ENCODE results near the gene GAS2L2.
"Not testable (repeated sequence)": the region's sequence is repeated elsewhere in the genome, so short reads cannot be mapped to it uniquely, and the experiment has no call there.

Gene GAS2L2

DNA sequence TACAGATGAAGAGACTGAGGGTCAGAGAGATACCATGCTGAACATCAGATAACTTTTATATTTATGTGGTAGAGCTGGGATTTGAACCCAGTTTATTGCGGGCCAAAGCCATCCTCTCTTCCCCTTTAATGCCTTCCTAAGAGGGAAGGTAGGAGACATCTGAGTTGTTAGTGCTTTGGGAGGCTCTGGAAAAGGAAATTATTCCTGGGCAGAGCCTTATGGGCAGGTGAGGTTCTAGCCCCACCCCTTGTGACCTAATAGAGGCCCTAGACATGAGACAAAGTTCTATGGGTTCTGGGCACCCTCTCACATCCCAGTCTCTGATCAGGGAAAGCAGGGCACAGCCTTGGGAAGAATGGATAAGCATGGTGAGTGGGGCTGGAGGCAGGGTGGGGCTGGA is 7.5 kb upstream of the GAS2L2 start, which contains the start of gene C17orf50:
Gene C17orf50 (plus strand): TSS at position 301 of the 400 bp plus-strand sequence. CDS start 55 bp downstream, at position 356.
- TF ChIP-seq, protein P1, sequence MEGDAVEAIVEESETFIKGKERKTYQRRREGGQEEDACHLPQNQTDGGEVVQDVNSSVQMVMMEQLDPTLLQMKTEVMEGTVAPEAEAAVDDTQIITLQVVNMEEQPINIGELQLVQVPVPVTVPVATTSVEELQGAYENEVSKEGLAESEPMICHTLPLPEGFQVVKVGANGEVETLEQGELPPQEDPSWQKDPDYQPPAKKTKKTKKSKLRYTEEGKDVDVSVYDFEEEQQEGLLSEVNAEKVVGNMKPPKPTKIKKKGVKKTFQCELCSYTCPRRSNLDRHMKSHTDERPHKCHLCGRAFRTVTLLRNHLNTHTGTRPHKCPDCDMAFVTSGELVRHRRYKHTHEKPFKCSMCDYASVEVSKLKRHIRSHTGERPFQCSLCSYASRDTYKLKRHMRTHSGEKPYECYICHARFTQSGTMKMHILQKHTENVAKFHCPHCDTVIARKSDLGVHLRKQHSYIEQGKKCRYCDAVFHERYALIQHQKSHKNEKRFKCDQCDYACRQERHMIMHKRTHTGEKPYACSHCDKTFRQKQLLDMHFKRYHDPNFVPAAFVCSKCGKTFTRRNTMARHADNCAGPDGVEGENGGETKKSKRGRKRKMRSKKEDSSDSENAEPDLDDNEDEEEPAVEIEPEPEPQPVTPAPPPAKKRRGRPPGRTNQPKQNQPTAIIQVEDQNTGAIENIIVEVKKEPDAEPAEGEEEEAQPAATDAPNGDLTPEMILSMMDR (IDR thresholded peaks at IDR 0.05; ENCODE audit: low read depth, low read length, missing control alignments), result no peak
- Histone ChIP-seq H3K4me3 (ENCODE audit: low read depth, low read length) (no peak within 1 kb of the TSS), H3K27ac (no peak within 1 kb of the TSS), H3K36me3 (replicated peaks) (no peaks in the 10 kb centered on the region), H3K27me3 (replicated peaks) (no peaks in the 10 kb centered on the region)
- DNase-seq, result no peak
- in situ Hi-C loops (cut with HindIII; ENCODE audit: low pct_ligation_motif_present, low sequenced_read_pairs), result no loop called here

DNA sequence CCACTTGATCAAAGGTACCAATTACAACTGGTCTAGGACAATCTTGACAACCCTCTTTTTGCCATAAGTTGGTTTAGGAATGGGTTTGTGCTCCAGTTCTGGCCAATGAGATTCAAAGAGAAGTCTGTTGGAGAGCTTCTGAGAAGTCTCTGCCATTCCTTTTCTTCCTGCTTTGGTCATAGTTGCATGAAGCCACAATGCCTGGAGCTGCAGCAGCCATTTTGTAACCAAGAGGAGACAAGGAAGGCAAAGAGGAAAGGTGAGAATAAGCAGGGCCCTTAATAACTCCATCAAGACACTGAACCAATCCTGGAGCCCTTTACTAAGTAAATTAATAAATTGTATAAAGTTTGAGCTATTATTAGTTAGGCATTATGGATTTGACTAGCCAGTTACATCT is 4.2 kb upstream of the GAS2L2 start:
- in situ Hi-C loops (cut with HindIII; ENCODE audit: low pct_ligation_motif_present, low sequenced_read_pairs), result no loop called here
- no peak for DNase-seq
- H3K36me3 ChIP-seq (replicated peaks), result no peaks in the 10 kb centered on the region

DNA sequence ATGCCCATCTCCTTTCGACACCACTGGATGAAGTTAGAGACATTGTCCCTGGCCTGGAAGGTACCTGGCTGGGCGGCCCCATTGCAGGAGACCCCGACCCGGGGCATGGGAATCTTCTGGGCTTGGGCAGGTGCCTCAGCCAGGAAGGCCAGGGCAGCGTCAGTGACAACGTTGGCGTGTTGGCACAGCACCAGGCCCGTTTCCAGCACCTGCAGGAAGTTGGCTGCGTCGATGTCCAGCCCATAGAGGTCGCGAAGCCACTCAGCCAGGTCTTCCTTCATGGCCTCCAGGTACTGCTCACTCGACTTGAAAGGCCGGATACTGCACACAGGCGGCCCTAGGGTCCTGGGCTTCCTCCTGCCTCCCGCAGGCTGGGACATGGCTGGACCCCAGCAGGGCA is 568 bp downstream of the GAS2L2 start:
- Histone ChIP-seq H3K27me3 (replicated peaks) (peaks cover 27% of the 10 kb centered on the region), H3K27ac (no peak overlapping the region), H3K36me3 (replicated peaks) (no peaks in the 10 kb centered on the region), H3K4me3 (ENCODE audit: low read depth, low read length) (no peak overlapping the region)
- TF ChIP-seq, protein P1 (IDR thresholded peaks at IDR 0.05; ENCODE audit: low read depth, low read length, missing control alignments), result no peak
- in situ Hi-C loops (cut with HindIII; ENCODE audit: low pct_ligation_motif_present, low sequenced_read_pairs), result no loop called here
- no peak for DNase-seq

More for the DNA sequence above, 4.2 kb upstream of the GAS2L2 start:
- TF ChIP-seq, protein P1 (IDR thresholded peaks at IDR 0.05; ENCODE audit: low read depth, low read length, missing control alignments), result no peak
- Histone ChIP-seq H3K4me3 (ENCODE audit: low read depth, low read length) (no peak overlapping the region), H3K27ac (no peak overlapping the region), H3K27me3 (replicated peaks) (peaks cover 3% of the 10 kb centered on the region)

DNA sequence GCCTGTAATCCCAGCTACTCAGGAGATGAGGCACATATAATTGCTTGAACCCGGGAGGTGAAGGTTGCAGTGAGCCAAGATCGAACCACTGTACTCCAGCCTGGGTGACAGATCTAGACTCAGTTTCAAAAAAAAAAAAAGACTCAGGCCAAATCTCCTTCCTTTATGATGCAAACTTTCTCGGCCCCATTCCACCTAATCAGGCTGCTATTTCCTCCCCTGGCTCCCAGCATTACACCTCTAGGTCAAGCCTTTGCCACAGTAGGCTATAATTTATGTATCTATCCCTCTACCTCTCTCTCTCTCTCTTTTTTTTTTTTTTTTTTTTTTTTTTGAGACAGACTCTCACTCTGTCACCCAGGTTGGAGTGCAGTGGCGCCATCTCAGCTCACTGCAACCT is 1.5 kb downstream of the GAS2L2 start:
- H3K27me3 ChIP-seq (replicated peaks), result peaks cover 27% of the 10 kb centered on the region
- not testable (repeated sequence) for H3K4me3 ChIP-seq (ENCODE audit: low read depth, low read length)

DNA sequence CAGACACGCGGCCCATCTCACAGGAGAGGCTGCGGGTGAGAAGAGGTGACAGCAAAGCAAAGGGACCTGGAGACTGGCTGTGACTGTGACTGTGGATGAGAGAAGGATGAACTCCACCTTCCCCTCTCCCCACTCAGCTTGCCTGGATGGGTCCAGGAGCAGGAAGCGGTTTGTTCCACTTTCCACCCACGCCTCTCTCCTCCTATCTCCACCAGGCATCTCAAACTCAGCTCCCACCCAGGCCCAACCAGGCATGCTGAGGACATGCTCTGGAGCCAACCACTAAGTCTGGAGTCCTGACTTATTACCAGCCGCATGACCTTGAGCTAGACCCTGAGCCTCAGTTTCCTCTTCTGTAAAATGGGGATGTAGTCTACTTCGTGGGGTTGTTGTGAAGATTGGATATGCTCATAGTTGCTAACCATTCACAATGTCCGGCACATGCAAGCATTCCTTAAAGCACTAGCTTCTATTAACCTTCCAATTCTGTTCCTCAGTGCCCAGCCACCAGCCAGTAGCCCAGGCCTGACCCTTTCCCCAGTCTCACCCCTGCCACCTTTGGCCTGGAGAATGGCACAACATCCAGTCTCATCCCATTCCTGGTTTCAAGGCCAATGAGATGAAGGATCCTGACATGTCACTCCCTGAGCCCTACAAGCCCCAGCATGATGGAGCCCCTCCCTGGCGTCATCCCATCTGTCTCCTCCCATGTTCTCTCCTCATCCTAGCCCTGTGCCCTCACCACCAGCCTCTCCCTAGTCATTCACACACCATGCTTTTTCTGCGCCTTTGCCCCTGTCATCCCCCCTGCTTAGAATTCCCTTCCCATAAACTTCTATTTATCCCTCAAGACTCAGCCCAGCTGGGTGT is 2.3 kb downstream of the GAS2L2 start:
- Histone ChIP-seq H3K27me3 (replicated peaks) (peaks cover 27% of the 10 kb centered on the region), H3K36me3 (replicated peaks) (no peaks in the 10 kb centered on the region), H3K27ac (no peak overlapping the region), H3K4me3 (ENCODE audit: low read depth, low read length) (no peak overlapping the region)
- in situ Hi-C loops (cut with HindIII; ENCODE audit: low pct_ligation_motif_present, low sequenced_read_pairs), result no loop called here
- TF ChIP-seq, protein P1 (IDR thresholded peaks at IDR 0.05; ENCODE audit: low read depth, low read length, missing control alignments), result no peak
- DNase-seq, result no peak

More for the DNA sequence above, 1.5 kb downstream of the GAS2L2 start:
- DNase-seq; H3K36me3 ChIP-seq (replicated peaks); in situ Hi-C loops (cut with HindIII; ENCODE audit: low pct_ligation_motif_present, low sequenced_read_pairs); H3K27ac ChIP-seq: not testable (repeated sequence)

DNA sequence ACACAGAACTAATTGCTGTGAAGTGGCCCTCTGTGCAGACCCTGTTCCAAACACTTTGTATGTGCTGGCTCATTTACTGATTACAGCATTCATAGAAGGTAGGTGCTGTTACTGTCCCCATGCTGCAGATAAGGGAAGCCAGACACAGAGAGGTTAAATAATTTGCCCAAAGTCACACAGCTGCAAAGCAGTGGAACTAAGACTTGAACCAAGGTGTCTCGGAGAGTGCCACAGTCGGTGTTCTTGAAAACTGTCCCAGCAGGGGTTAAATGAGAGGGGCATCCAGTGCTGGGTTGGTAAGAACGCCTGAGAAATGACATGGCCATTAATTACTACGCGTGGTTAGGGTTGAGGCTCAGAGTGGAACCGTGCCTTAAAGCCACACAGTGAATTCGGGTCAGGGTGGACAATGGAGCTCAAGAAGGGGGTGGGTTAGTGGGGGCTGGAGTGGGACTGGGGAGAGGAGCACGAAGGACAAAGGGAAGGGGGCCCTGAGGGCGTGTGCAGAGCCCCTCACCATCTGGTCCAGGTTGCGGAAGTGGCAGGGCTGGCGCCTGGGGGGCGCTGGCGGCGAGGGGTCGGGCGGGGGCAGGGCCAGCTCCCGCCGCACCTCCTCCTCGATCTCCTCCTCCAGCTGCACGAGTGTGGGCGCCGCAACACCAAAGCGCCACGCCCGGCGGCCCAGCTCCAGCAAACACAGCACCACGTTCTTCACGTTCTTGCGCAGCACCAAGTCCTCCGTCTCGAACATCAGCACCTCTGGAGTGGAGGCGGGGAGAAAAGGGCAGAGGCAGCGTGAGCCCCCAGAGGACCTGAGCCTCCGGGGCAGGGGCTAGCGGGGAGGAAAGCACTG is 3.3 kb downstream of the GAS2L2 start:
- H3K27ac ChIP-seq, result no peak overlapping the region
- in situ Hi-C loops (cut with HindIII; ENCODE audit: low pct_ligation_motif_present, low sequenced_read_pairs), result no loop called here
- no peaks in the 10 kb centered on the region for H3K36me3 ChIP-seq (replicated peaks)
- TF ChIP-seq, protein P1 (IDR thresholded peaks at IDR 0.05; ENCODE audit: low read depth, low read length, missing control alignments), result no peak
- peak overlapping the region; percentile 15 for H3K4me3 ChIP-seq (ENCODE audit: low read depth, low read length)
- peaks cover 27% of the 10 kb centered on the region for H3K27me3 ChIP-seq (replicated peaks)
- DNase-seq, result no peak

All from brain microvascular endothelial cell (primary cell).